ENCODE measurements around the gene ZHX3. TPM values are rescaled to one million over a fixed set of nuclear protein-coding genes. Genes with fewer than 3 reads are reported as not detected.

ZHX3 gene
- total and polyA plus RNA-seq, 2 of the 13 experiments (the other 11 are each of a cell fraction or from before 2014, with no cell fraction given): 8.4 to 11.7 TPM

DNA sequence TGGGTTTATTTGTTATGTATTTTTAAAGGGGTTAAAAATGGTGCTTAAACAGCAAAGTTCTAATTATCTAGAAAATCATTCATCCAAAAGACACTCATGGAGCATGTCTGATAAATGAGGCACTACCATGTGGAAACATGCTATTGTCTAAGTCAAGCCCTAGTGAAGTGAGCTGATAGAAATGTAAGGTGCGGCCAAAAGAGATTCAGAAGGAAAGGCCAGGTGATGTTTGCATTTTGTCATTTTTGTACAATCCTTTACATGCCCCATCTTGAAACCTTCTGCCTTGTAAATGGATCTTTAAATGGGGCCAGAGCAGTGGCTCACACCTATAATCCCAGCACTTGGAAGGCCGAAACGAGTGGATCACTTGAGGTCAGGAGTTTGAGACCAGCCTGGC lies 102.9 kb downstream of the ZHX3 start:
- H4K20me1 ChIP-seq (ENCODE audit: insufficient read depth, low read length): no peaks in the 10 kb centered on the region
- CTCF ChIA-PET (ENCODE audit: low intra/inter-chr PET ratio, low total read pairs): no interaction called here
- ATAC-seq: no peak

More for the DNA sequence above, 102.9 kb downstream of the ZHX3 start:
- 96% methylated on average over 3 of the region's 3 CpGs for WGBS (ENCODE audit: low lambda C conversion rate)
- POLR2A ChIA-PET: no interaction called here
- H2AFZ ChIP-seq (ENCODE audit: low read length): no peak overlapping the region
- H3K4me1 ChIP-seq (ENCODE audit: insufficient read depth, low read length): no peaks in the 10 kb centered on the region
- TF ChIP-seq KDM5A (IDR thresholded peaks at IDR 0.05; ENCODE audit: borderline replicate concordance, low read length): no peak
- TF ChIP-seq HOXA9 (CRISPR knock-in tag; IDR thresholded peaks at IDR 0.05; ENCODE audit: borderline replicate concordance): no peak
- TF ChIP-seq FOXC1 (CRISPR knock-in tag; IDR thresholded peaks at IDR 0.05; ENCODE audit: borderline replicate concordance): no peak
- TF ChIP-seq ZNF720 (CRISPR knock-in tag; IDR thresholded peaks at IDR 0.05): no peak
- TF ChIP-seq POLR2AphosphoS2 (IDR thresholded peaks at IDR 0.05; ENCODE audit: low read depth, low read length): no peak
- no peak for TF ChIP-seq TARDBP (CRISPR knock-in tag; IDR thresholded peaks at IDR 0.05)
- no peak for TF ChIP-seq STAG1 (CRISPR knock-in tag; IDR thresholded peaks at IDR 0.05)
- no peak for TF ChIP-seq ZNF747 (CRISPR knock-in tag; IDR thresholded peaks at IDR 0.05; ENCODE audit: borderline replicate concordance)
- TF ChIP-seq, protein P1, sequence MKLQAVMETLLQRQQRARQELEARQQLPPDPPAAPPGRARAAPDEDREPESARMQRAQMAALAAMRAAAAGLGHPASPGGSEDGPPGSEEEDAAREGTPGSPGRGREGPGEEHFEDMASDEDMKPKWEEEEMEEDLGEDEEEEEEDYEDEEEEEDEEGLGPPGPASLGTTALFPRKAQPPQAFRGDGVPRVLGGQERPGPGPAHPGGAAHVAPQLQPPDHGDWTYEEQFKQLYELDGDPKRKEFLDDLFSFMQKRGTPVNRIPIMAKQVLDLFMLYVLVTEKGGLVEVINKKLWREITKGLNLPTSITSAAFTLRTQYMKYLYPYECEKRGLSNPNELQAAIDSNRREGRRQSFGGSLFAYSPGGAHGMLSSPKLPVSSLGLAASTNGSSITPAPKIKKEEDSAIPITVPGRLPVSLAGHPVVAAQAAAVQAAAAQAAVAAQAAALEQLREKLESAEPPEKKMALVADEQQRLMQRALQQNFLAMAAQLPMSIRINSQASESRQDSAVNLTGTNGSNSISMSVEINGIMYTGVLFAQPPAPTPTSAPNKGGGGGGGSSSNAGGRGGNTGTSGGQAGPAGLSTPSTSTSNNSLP (IDR thresholded peaks at IDR 0.05; ENCODE audit: low read depth, low read length): no peak
- no peak for TF ChIP-seq NBN (conservative IDR thresholded peaks at IDR 0.05)
- no peak for TF ChIP-seq ZIK1 (CRISPR knock-in tag; IDR thresholded peaks at IDR 0.05; ENCODE audit: borderline replicate concordance, low read depth)
- TF ChIP-seq, protein P2, sequence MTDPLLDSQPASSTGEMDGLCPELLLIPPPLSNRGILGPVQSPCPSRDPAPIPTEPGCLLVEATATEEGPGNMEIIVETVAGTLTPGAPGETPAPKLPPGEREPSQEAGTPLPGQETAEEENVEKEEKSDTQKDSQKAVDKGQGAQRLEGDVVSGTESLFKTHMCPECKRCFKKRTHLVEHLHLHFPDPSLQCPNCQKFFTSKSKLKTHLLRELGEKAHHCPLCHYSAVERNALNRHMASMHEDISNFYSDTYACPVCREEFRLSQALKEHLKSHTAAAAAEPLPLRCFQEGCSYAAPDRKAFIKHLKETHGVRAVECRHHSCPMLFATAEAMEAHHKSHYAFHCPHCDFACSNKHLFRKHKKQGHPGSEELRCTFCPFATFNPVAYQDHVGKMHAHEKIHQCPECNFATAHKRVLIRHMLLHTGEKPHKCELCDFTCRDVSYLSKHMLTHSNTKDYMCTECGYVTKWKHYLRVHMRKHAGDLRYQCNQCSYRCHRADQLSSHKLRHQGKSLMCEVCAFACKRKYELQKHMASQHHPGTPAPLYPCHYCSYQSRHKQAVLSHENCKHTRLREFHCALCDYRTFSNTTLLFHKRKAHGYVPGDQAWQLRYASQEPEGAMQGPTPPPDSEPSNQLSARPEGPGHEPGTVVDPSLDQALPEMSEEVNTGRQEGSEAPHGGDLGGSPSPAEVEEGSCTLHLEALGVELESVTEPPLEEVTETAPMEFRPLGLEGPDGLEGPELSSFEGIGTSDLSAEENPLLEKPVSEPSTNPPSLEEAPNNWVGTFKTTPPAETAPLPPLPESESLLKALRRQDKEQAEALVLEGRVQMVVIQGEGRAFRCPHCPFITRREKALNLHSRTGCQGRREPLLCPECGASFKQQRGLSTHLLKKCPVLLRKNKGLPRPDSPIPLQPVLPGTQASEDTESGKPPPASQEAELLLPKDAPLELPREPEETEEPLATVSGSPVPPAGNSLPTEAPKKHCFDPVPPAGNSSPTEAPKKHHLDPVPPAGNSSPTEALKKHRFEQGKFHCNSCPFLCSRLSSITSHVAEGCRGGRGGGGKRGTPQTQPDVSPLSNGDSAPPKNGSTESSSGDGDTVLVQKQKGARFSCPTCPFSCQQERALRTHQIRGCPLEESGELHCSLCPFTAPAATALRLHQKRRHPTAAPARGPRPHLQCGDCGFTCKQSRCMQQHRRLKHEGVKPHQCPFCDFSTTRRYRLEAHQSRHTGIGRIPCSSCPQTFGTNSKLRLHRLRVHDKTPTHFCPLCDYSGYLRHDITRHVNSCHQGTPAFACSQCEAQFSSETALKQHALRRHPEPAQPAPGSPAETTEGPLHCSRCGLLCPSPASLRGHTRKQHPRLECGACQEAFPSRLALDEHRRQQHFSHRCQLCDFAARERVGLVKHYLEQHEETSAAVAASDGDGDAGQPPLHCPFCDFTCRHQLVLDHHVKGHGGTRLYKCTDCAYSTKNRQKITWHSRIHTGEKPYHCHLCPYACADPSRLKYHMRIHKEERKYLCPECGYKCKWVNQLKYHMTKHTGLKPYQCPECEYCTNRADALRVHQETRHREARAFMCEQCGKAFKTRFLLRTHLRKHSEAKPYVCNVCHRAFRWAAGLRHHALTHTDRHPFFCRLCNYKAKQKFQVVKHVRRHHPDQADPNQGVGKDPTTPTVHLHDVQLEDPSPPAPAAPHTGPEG (CRISPR knock-in tag; IDR thresholded peaks at IDR 0.05): no peak
- no peak for TF ChIP-seq HNRNPH1 (optimal IDR thresholded peaks at IDR 0.05; ENCODE audit: low read depth, low read length)
- no peak for TF ChIP-seq MAFK (conservative IDR thresholded peaks at IDR 0.05 in 1 of 2, IDR thresholded peaks at IDR 0.05 in 1 of 2; ENCODE audit: low read length in 2 of 2)
- TF ChIP-seq, protein P3, sequence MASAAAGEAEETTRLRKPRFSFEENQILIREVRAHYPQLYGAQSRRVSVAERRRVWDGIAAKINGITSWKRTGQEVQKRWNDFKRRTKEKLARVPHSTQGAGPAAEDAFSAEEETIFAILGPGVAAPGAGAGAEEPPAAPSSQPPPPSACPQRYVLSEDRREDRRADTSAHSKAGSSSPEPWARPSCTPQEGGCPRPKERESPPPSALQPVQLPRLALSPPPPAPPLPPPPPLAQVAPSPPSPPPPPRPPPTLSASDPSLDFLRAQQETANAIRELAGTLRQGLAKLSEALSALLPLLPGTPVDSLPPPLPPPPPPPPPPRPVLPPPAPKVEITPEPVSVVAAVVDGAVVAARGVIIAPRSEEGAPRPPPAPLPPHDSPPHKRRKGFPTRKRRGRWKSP (CRISPR knock-in tag; IDR thresholded peaks at IDR 0.05): no peak
- H3K27me3 ChIP-seq (ENCODE audit: control insufficient read depth in 1 of 2, insufficient read depth in 2 of 2, low read length in 2 of 2): no peaks in the 10 kb centered on the region
- H3K27ac ChIP-seq (ENCODE audit: extremely low read length, insufficient read depth, low read length): no peak overlapping the region
- no peak overlapping the region for H3K4me3 ChIP-seq (replicated peaks in 1 of 3; ENCODE audit: insufficient read depth in 1 of 3, low read depth in 2 of 3, low read length in 3 of 3)
- intact Hi-C loops (cut with micrococcal nuclease; ENCODE audit: unreplicated experiment) (no loop called here), in situ Hi-C loops (cut with HindIII; ENCODE audit: extremely low pct_ligation_motif_present, low pct_unique_long_range_greater_than_20kb) (no loop called here)
- no peaks in the 10 kb centered on the region for H3K9me3 ChIP-seq (ENCODE audit: low read length)
- no peak overlapping the region for H3K4me2 ChIP-seq (ENCODE audit: low read depth, low read length)
- no peak for FAIRE-seq
- H3K36me3 ChIP-seq (replicated peaks in 1 of 2; ENCODE audit: control insufficient read depth in 1 of 2, insufficient read depth in 2 of 2, low read length in 2 of 2): no peaks in the 10 kb centered on the region
- DNase-seq (ENCODE audit: low spot score): no peak
- no peak overlapping the region for H3K9ac ChIP-seq (ENCODE audit: insufficient read depth, low read depth, low read length)
- no TSS peak for BruUV-seq (replicated peaks)
- H3K79me2 ChIP-seq (ENCODE audit: insufficient read depth, low read length): no peaks in the 10 kb centered on the region
